K562 (cell line): ENCODE measurements around the gene ARMC7. TPM values are rescaled to one million over a fixed set of nuclear protein-coding genes. Genes with fewer than 3 reads are reported as not detected.

Source experiments
- HIVEP1 ChIP-seq: fragments of 250-450 bp; sonication (Bioruptor Pico); IDR thresholded peaks from 2 replicates; pipeline ENCODE4 v1.4.0; 2020; ENCODE audit warnings: mild to moderate bottlenecking
- KLF13 ChIP-seq: fragments of 450-650 bp; IDR thresholded peaks from 2 replicates; pipeline ENCODE4 v1.6.1; 2016; ENCODE audit warnings: missing genetic modification characterization, low read depth, mild to moderate bottlenecking, missing compliant biosample characterization, moderate library complexity, borderline replicate concordance
- MCM7 ChIP-seq, 2 experiments: fragments of 450-650 bp; IDR thresholded peaks; 2 replicates each; pipeline ENCODE4 v1.6.1; 2016 to 2018
- NEUROD1 ChIP-seq: fragments of 150-350 bp; IDR thresholded peaks from 2 replicates; pipeline ENCODE4 v1.6.1; 2014; ENCODE audit warnings: borderline replicate concordance, low read length, low read depth; ENCODE audit not compliant: partially characterized antibody
- PCBP1 ChIP-seq: fragments of 200-400 bp; formaldehyde crosslinking; IDR thresholded peaks from 2 replicates; pipeline ENCODE4 v1.6.1; 2018; ENCODE audit warnings: mild to moderate bottlenecking, low read depth, low read length; ENCODE audit not compliant: poor library complexity, severe bottlenecking
- POLR2G ChIP-seq: fragments of 200-400 bp; formaldehyde crosslinking; IDR thresholded peaks from 2 replicates; pipeline ENCODE4 v1.6.1; 2017; ENCODE audit warnings: low read depth, mild to moderate bottlenecking, antibody characterized with exemption, low read length, moderate library complexity
- RBM39 ChIP-seq: fragments of 200-400 bp; formaldehyde crosslinking; optimal IDR thresholded peaks from 2 replicates; pipeline ENCODE3; 2018; ENCODE audit warnings: low read depth, low read length
- ZBED1 ChIP-seq: IDR thresholded peaks from 2 replicates; pipeline ENCODE4 v1.6.1; 2014
- polyA plus RNA-seq, 8 experiments: library from polyadenylated mRNA; depleted of rRNA in 4 of 8; stranded (reverse) in 5 of 8; unstranded in 3 of 8; fragments of >200 nt; fragmentation: Nextera tagmentation in 2 of 8; fragmentation: Illumina TruSeq in 1 of 8; extraction: Ambion mirVana in 2 of 8; extraction: Trizol in 1 of 8; gene quantifications; 2 replicates each; pipeline versions ENCODE4 v1.2.1 to v1.2.3, GENCODE V29; 2011 to 2014; ENCODE audit warnings: inconsistent platforms in 1 of 8, missing spikeins in 1 of 8
- total RNA-seq, 7 experiments: library from RNA; depleted of rRNA in 6 of 7; stranded (reverse); fragments of >200 nt in 6 of 7; fragmentation: Illumina TruSeq in 2 of 7; extraction: Trizol in 2 of 7; gene quantifications; 2 replicates each; pipeline versions ENCODE4 v1.2.1 to v1.2.3, GENCODE V29; 2011 to 2021; ENCODE audit warnings: low replicate concordance in 1 of 7
- TF ChIP-seq, protein P1 (sequence below): fragments of 250-450 bp; sonication (Bioruptor Pico); IDR thresholded peaks from 2 replicates; pipeline ENCODE4 v1.4.0; 2020; ENCODE audit warnings: mild to moderate bottlenecking, moderate library complexity, borderline replicate concordance
- TF ChIP-seq, protein P2 (sequence below): fragments of 250-450 bp; sonication (Bioruptor Pico); IDR thresholded peaks from 2 replicates; pipeline ENCODE4 v1.5.0; 2021
- TF ChIP-seq, protein P3 (sequence below): sonication (generic); formaldehyde crosslinking; IDR thresholded peaks from 2 replicates; pipeline ENCODE4 v1.8.0; 2022; ENCODE audit warnings: missing genetic modification reagents, mild to moderate bottlenecking, moderate library complexity, borderline replicate concordance
- TF ChIP-seq, protein P4 (sequence below): fragments of 450-650 bp; IDR thresholded peaks from 2 replicates; pipeline ENCODE4 v1.6.1; 2016; ENCODE audit warnings: borderline replicate concordance
- TF ChIP-seq, protein P5 (sequence below): fragments of 250-450 bp; sonication (Bioruptor Pico); IDR thresholded peaks from 2 replicates; pipeline ENCODE4 v1.5.0; 2021
- TF ChIP-seq, protein P6 (sequence below): sonication (generic); IDR thresholded peaks from 2 replicates; pipeline ENCODE4 v1.6.1; 2016
- TF ChIP-seq, protein P7 (sequence below): sonication (generic); formaldehyde crosslinking; IDR thresholded peaks from 2 replicates; pipeline ENCODE4 v1.8.1; 2023; ENCODE audit warnings: mild to moderate bottlenecking, missing genetic modification reagents

Gene ARMC7
- total and polyA plus RNA-seq, 9 of the 15 experiments (the other 6 are each of a cell fraction or from before 2014, with no cell fraction given), result 1.4 to 15.2 (median 5.9) TPM

DNA sequence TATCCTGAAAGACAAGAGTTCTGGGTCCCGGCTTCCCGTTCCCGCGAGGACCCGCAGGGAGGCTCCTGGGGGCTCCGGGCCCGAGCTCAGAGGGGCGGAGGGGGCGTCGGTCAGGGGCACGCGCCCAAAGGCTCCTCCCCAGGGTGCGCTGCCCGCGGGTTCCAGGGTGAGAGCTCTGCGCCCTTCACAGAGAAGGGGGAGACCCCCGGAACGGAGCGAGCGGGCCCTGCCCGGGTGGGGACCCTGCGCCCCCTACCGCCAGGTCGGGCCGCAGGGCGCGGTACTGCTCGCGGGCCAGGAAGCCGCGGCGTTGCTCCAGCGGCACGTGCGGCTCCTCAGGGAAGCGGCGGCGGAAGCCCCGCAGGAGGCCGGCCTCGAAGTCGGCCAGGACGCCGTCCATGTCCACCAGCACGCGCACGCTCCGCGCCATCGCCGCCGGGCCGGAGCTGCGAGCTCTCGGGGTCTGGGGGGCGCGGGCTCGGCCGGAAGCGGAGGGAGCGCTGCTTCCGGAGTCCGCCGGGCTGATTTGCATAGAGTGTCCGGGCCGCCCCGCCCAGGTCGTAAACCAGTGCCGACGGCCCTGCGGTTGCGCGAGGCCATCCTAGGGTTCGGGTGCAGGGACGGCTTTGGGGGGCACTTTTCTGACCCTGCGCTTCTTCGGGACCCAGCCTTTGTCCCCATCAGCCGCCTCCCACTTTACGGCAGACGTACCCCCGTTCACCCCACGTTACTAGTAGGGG is 21.7 kb downstream of the ARMC7 start, which contains the start of gene NT5C (continued):
- TF ChIP-seq, protein P1, sequence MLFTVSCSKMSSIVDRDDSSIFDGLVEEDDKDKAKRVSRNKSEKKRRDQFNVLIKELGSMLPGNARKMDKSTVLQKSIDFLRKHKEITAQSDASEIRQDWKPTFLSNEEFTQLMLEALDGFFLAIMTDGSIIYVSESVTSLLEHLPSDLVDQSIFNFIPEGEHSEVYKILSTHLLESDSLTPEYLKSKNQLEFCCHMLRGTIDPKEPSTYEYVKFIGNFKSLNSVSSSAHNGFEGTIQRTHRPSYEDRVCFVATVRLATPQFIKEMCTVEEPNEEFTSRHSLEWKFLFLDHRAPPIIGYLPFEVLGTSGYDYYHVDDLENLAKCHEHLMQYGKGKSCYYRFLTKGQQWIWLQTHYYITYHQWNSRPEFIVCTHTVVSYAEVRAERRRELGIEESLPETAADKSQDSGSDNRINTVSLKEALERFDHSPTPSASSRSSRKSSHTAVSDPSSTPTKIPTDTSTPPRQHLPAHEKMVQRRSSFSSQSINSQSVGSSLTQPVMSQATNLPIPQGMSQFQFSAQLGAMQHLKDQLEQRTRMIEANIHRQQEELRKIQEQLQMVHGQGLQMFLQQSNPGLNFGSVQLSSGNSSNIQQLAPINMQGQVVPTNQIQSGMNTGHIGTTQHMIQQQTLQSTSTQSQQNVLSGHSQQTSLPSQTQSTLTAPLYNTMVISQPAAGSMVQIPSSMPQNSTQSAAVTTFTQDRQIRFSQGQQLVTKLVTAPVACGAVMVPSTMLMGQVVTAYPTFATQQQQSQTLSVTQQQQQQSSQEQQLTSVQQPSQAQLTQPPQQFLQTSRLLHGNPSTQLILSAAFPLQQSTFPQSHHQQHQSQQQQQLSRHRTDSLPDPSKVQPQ (CRISPR knock-in tag), result no peak
- TF ChIP-seq HIVEP1 (CRISPR knock-in tag) (no peak), KLF13 (tag) (no peak), ZBED1 (no peak), RBM39 (no peak), PCBP1 (no peak), POLR2G (peak; percentile 94), NEUROD1 (peak; percentile 1), MCM7 (IDR thresholded peaks at IDR 0.05) (no peak)
- TF ChIP-seq, protein P2, sequence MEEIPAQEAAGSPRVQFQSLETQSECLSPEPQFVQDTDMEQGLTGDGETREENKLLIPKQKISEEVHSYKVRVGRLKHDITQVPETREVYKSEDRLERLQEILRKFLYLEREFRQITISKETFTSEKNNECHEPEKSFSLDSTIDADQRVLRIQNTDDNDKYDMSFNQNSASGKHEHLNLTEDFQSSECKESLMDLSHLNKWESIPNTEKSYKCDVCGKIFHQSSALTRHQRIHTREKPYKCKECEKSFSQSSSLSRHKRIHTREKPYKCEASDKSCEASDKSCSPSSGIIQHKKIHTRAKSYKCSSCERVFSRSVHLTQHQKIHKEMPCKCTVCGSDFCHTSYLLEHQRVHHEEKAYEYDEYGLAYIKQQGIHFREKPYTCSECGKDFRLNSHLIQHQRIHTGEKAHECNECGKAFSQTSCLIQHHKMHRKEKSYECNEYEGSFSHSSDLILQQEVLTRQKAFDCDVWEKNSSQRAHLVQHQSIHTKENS (CRISPR knock-in tag), result no peak
- TF ChIP-seq, protein P3, sequence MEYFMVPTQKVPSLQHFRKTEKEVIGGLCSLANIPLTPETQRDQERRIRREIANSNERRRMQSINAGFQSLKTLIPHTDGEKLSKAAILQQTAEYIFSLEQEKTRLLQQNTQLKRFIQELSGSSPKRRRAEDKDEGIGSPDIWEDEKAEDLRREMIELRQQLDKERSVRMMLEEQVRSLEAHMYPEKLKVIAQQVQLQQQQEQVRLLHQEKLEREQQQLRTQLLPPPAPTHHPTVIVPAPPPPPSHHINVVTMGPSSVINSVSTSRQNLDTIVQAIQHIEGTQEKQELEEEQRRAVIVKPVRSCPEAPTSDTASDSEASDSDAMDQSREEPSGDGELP (CRISPR knock-in tag), result no peak
- TF ChIP-seq, protein P4, sequence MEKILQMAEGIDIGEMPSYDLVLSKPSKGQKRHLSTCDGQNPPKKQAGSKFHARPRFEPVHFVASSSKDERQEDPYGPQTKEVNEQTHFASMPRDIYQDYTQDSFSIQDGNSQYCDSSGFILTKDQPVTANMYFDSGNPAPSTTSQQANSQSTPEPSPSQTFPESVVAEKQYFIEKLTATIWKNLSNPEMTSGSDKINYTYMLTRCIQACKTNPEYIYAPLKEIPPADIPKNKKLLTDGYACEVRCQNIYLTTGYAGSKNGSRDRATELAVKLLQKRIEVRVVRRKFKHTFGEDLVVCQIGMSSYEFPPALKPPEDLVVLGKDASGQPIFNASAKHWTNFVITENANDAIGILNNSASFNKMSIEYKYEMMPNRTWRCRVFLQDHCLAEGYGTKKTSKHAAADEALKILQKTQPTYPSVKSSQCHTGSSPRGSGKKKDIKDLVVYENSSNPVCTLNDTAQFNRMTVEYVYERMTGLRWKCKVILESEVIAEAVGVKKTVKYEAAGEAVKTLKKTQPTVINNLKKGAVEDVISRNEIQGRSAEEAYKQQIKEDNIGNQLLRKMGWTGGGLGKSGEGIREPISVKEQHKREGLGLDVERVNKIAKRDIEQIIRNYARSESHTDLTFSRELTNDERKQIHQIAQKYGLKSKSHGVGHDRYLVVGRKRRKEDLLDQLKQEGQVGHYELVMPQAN, result 0 out of 2 replicates have a peak, but pooled peaks have one; percentile 41
- TF ChIP-seq, protein P5, sequence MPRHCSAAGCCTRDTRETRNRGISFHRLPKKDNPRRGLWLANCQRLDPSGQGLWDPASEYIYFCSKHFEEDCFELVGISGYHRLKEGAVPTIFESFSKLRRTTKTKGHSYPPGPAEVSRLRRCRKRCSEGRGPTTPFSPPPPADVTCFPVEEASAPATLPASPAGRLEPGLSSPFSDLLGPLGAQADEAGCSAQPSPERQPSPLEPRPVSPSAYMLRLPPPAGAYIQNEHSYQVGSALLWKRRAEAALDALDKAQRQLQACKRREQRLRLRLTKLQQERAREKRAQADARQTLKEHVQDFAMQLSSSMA (CRISPR knock-in tag), result no peak
- TF ChIP-seq, protein P6, sequence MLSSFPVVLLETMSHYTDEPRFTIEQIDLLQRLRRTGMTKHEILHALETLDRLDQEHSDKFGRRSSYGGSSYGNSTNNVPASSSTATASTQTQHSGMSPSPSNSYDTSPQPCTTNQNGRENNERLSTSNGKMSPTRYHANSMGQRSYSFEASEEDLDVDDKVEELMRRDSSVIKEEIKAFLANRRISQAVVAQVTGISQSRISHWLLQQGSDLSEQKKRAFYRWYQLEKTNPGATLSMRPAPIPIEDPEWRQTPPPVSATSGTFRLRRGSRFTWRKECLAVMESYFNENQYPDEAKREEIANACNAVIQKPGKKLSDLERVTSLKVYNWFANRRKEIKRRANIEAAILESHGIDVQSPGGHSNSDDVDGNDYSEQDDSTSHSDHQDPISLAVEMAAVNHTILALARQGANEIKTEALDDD, result no peak
- TF ChIP-seq, protein P7, sequence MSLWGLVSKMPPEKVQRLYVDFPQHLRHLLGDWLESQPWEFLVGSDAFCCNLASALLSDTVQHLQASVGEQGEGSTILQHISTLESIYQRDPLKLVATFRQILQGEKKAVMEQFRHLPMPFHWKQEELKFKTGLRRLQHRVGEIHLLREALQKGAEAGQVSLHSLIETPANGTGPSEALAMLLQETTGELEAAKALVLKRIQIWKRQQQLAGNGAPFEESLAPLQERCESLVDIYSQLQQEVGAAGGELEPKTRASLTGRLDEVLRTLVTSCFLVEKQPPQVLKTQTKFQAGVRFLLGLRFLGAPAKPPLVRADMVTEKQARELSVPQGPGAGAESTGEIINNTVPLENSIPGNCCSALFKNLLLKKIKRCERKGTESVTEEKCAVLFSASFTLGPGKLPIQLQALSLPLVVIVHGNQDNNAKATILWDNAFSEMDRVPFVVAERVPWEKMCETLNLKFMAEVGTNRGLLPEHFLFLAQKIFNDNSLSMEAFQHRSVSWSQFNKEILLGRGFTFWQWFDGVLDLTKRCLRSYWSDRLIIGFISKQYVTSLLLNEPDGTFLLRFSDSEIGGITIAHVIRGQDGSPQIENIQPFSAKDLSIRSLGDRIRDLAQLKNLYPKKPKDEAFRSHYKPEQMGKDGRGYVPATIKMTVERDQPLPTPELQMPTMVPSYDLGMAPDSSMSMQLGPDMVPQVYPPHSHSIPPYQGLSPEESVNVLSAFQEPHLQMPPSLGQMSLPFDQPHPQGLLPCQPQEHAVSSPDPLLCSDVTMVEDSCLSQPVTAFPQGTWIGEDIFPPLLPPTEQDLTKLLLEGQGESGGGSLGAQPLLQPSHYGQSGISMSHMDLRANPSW (CRISPR knock-in tag), result no peak; the same call in 1 of the 2 replicates
